Daoy (cell line): ENCODE measurements around the gene RNASE8. TPM values are rescaled to one million over a fixed set of nuclear protein-coding genes. Genes with fewer than 3 reads are reported as not detected.

ENCODE experiments used
- DNase-seq: peaks from one replicate; pipeline ENCODE4 v3.0.0-alpha.2; 2015; ENCODE audit warnings: low read depth
- total RNA-seq: library from RNA; depleted of rRNA; stranded (reverse); fragments of >200 nt; shearing (Covaris generic); gene quantifications from 2 replicates; pipeline ENCODE4 v1.2.3, GENCODE V29; 2014; rRNA removed

RNASE8 gene
- total RNA-seq, 1 experiment from 2014 or later = not detected

DNA sequence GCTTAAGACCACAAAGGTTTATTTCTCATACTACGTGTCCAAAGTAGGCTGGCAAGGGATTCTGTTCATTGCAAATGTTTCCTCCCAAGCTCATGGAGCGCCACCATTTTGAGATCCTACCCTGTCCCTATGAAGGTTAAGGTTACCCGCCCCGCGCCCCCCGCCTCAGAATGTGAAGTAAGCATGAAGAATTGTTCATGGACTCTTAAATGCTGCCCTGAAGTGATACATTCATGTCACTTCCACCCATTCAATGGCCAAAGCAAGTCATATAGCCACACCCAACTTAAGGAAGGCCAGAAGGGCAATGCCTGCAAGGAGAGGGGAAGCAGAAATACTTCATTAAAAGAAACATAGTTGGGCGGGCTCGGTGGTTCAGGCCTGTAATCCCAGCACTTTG, 47.5 kb downstream of the RNASE8 start:
- no peak for DNase-seq

DNA sequence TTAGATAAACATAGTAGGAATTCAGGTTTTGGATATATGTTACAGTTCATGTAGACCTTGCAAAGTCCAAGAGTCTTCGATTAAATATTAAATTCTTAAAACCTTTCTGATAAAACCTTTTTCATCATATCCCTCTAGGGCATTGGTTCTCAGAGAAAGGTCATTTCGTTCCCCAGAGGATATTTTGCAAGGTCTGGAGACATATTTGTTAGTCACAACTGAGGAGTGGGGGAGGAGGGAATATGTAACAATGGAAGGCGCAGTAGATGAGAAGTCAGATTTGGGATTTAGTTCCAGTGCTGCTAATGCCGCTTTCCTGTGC, 48.5 kb downstream of the RNASE8 start:
- no peak for DNase-seq

DNA sequence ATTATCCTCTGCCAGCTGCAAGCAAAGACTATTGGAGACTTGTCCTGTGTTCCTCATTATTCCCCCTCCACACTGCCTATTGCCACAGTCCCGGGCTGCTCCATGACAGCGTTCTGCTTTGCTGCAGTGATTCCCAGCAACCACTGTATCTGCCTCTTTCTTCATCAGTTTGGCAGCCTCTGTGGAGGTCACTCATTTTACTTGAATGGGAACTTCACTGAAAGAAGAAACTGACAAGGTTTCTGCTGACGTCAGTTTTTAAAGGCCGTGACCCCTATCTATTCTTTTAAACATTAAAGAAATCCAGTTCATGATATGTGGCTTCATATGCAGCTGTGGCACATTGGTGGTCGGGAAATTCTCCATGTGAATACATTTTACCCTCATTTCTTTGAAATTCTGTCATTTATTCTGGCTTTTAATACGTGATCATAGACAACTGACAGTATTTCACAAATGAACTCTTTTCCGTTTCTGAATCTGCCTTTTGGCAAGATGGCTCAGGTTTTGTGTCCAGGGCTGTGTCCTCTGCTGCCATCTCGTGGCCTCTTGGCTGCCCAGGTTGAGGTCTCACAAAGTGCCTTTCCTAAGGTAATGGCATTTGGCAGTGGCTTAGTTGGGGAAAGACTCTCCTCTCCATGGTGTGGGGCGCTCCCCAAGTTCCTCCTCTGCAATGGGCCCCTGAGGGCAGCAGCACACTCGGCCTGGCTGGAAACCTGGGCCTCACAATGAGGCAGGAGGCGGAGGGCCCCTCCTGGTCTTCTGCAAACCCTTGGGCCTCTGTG, 49.1 kb downstream of the RNASE8 start:
- DNase-seq = peak; percentile 87

DNA sequence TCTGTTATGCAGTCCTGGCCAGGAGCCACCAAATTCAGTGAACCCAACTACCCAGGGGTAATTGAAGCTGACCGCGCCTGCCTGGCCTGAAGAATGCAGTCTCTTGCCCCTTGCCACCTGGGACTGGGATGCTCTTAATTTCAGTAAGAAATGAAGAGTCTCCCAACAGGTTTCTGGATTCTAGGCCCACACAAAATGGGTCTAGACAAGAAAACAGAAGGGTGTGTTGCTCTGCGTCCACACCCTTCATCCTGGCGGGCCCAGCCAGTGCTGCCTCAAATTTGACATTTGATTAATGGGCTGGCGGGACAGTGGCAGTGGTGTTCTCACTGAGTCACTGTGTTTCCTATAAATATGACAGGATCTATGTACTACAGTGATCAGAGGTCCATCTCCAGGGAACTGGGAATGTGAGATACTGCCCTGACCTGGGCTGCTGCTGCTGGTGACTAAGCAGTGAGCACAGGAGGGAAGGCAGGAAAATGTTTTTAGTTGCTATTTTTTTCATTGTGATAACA, 49.7 kb downstream of the RNASE8 start:
- DNase-seq = no peak

Other genes starting within 250 kb of the RNASE8 start
- gene RNASE3, start 166.4 kb upstream of the RNASE8 start, total RNA-seq = not detected in 2 replicates
- not detected in 2 replicates for gene RNASE2, start 102.3 kb upstream of the RNASE8 start, total RNA-seq
- gene METTL17, start 67.8 kb upstream of the RNASE8 start, total RNA-seq = 106 and 123 TPM in 2 replicates
- gene SLC39A2, start 58.5 kb upstream of the RNASE8 start, total RNA-seq = not detected in 2 replicates
- gene NDRG2, start 32.8 kb upstream of the RNASE8 start, total RNA-seq = 6.3 and 22.7 TPM in 2 replicates
- not detected in 2 replicates for gene TPPP2, start 27.6 kb upstream of the RNASE8 start, total RNA-seq
- gene RNASE13, start 23.0 kb upstream of the RNASE8 start, total RNA-seq = not detected in 2 replicates
- not detected in 2 replicates for gene RNASE7, start 15.5 kb upstream of the RNASE8 start, total RNA-seq
- gene ARHGEF40, start 12.5 kb downstream of the RNASE8 start, total RNA-seq = 59.9 and 86.1 TPM in 2 replicates
- gene ZNF219, start 40.8 kb downstream of the RNASE8 start, total RNA-seq = 13.4 and 13.7 TPM in 2 replicates
- gene TMEM253, start 43.2 kb downstream of the RNASE8 start, total RNA-seq = not detected in 2 replicates
- not detected in 2 replicates for gene OR5AU1, start 98.2 kb downstream of the RNASE8 start, total RNA-seq
- 1,331 and 1,352 TPM in 2 replicates for gene HNRNPC, start 211.6 kb downstream of the RNASE8 start, total RNA-seq
- not detected in 2 replicates for gene RPGRIP1, start 222.3 kb downstream of the RNASE8 start, total RNA-seq